Measurements from ENCODE around the gene PACC1.
"Not testable (repeated sequence)": the region's sequence is repeated elsewhere in the genome, so short reads cannot be mapped to it uniquely, and the experiment has no call there.

PACC1 gene

DNA sequence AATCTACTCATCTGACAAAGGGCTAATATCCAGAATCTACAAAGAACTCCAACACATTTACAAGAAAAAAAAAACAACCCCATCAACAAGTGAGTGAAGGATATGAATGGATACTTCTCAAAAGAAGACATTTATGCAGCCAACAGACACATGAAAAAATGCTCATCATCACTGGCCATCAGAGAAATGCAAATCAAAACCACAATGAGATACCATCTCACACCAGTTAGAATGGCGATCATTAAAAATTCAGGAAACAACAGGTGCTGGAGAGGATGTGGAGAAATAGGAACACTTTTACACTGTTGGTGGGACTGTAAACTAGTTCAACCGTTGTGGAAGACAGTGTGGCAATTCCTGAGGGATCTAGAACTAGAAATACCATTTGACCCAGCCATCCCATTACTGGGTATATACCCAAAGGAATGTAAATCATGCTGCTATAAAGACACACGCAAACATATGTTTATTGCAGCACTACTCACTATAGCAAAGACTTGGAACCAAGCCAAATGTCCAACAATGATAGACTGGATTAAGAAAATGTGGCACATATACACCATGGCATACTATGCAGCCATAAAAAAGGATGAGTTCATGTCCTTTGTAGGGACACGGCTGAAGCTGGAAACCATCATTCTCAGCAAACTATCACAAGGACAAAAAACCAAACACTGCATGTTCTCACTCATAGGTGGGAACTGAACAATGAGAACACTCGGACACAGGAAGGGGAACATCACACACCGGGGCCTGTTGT, 18.8 kb downstream of the PACC1 start:
- DNase-seq, result not testable (repeated sequence)

DNA sequence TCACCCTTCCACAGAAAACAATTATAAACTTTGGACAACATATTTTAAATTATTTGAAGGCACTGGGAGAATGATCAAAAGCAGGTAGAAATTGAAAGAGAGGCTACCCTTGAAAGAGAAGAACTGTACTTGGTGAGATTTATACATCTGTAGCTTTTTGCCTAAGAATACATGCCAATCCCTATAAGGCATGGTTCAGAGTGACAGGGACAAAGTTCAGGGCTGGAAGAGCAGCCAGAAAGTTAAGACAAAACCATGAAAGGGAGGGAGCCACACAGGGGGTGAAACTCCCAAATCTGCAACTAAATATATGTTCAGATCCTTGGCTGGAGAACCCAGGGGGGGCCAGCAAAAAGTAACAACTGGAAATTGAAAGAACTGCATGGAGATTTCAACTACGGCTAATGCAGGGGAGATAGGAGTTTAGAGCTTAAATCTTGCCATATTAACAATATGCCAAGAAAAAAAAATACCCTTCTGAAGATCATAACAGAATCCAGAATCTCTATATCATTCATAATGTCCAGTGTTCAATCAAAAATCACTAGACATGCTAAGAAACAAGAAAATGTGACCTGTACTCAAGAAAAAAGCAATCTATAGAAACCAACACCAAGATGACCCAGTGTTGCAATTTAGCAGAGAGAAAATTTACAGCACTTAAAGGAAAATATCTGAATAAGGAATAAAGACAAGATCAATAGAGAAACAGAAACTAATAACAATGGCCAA, 25.5 kb downstream of the PACC1 start:
- DNase-seq, result no peak

DNA sequence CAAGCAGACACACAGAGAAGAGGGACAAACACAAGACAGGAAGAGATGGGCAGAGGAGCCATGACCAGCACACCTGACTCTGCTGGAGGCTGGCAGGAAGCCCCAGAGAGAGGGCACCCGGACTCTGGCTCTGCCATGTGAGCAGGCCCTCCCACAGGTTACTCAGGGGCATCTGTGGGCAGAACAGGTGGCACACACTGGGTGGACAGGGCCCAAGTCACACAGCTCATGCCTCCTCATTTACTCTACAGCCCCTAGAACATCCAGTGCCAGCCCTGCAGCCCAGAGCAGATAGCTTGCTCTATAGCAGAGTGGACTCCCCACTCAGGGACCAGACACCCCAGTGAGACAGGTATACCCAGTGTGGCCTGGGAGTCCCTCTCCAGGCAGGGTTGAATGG, 28.7 kb downstream of the PACC1 start:
- DNase-seq, result no peak

DNA sequence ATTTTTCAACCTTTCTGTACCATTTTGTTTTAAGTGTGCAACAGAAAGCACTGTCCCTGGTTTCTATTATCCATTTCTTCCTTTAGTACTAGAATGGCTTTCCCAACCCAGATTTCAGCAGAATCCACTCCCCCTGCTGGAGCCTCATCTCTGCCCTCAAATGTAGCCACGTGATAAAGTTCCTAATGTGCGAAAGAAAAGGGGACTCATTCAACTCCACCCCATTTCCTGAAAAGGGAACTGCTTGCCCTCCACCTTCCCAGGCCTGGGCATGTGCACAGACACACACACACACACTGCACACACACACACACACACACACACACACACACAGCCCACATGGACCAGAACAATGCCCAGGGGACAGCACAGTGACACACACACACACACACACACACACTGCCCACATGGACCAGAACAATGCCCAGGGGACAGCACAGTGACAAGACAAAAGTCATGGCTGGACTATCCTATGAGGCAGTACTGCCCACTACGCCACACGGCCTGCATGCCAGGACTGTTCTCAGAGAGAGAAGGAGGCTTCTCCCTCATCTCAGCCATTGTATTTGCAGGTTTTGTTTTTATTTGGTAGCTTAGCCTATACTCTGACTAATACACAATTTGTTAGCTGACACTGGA, 33.2 kb downstream of the PACC1 start:
- no peak for DNase-seq

DNA sequence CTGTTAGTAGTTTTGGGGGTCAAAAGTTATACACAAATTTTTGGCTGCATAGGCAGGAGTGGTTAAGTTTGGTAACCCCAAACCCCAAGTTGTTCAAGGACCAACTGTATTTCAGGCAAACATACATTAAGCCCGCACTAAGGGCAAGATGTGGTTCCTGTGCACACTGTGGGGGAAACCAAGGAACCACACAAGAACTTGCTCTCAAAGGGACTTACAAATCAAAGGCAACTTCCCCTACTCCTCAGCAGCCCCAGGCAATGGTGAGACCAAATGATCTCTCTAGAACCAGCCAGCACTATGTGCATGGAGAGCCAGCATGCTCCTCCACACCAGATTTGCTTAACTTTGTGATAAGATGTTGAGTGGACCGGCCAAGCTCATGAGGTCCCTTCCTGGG, 35.3 kb downstream of the PACC1 start:
- no peak for DNase-seq

DNA sequence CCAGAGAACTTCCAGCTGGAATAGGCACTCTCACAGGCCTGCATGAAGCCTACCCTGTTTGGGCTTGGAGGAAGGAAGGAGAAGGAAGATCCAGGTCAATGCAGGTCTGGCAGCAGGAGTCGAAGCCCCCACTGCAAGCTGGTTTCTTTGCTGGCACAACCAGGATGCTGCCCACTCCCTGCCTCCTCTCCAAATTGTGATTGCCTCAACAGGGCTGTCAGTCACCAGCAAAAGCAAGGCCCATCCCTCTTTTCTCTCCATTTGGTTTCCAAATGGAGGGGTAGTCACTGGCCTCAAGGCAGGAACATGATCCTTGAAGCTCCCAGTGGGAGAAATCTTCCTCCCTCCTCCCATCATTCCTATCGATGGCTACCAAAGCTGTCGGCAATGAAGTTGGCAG, 37.0 kb downstream of the PACC1 start:
- DNase-seq, result no peak

DNA sequence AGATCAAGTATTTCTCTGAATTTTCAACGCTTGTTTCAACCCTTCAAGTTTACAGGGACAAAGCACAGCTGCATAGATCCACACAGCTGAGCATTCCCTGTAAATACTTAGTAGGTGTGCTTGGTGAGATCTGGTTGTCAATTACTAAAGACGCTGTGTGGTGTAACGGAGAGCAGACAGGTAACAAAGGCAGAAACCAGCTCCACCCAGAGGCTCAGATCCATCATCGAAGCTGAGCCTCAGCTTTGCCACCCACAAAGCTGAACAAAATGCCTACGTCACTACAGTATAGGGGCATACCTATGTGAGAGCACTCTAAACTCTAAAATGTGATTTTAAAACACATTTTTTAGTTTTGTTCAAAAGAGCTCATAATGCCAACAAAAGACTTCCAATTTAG, 38.7 kb downstream of the PACC1 start:
- no peak for DNase-seq

DNA sequence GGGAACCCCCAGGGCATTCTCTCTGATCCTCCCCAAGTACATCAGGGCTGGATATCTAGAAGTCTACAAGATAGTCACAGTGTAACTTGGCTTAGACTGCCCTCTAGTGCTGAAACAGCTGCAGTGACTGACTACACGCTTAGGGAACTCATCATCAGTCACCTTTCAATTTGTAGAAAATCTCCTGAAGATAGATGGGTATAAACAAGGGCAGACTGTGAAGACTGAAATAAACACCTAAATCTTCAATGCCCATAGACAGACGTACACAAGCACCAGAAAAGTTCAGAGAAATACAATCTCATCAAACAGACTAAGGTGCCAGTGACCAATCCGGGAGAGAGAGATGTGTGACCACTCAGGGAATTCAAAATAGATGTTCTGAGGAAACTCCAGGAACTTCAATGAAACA, 46.6 kb downstream of the PACC1 start:
- no peak for DNase-seq

DNA sequence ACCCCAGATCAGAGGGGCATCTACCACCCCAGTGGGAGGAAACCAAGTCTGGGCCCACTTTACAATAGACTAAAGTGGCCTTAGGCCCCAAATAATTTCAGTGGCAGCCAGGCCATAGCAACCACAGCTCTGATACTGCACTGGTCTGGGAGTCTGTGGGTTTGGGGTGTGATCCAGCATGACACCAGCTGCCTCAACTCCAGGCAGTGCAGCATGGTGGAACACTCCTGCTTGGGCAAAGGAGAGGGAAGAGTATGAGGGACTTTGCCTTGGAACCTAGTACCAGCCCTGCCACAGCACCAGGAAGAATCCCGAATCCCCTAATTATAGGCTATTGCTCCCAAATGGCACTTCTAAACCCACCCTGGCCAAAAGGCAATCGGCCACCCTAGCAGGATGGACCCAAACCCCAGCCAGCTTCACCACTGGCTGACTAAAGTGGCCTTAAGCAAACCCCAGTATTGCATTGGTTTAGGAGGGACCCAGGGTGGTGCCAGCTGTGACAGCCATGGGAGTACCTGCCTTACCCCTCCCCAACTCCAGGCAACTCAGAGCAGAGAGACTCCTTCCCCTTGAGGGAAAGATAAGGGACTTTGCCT, 47.1 kb downstream of the PACC1 start:
- no peak for DNase-seq

DNA sequence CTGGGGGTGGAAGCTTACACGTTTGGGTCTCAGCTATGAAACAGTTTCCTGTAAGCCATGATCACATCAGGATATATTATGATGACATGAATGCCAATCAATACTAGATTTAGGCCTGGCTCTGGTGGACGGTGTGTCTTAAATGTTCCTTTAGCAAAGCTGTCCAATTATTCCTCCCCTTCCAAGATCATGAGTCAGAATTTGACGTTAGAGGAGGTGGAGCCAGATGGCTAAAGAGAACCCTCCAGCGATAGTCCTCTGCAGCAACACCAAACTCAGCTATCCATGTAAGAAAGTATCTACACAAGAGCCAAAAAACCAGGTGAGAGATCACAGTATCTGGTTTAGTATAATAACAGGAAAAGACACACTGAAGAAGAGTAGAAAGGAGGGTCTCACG, 47.8 kb downstream of the PACC1 start:
- DNase-seq, result no peak

DNA sequence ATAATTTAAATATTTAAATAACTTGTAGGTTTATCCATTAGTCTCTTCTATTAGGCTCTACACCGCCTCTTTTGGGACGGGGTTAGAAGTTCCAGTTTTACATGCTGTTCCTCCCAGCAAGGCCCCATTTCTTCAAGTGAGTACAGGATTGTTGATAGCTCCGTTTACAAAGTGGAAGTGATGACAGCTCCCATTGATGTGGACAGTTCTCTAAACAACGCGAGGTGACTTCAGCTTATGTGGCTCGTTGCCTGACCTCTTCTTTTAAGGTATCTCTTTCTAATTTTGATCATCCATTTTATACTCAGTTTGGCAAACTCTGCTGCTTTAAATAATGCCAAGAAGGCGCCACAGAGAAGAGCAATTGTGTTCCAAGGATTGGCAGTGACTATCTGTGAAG, 49.7 kb downstream of the PACC1 start:
- DNase-seq, result no peak

DNA sequence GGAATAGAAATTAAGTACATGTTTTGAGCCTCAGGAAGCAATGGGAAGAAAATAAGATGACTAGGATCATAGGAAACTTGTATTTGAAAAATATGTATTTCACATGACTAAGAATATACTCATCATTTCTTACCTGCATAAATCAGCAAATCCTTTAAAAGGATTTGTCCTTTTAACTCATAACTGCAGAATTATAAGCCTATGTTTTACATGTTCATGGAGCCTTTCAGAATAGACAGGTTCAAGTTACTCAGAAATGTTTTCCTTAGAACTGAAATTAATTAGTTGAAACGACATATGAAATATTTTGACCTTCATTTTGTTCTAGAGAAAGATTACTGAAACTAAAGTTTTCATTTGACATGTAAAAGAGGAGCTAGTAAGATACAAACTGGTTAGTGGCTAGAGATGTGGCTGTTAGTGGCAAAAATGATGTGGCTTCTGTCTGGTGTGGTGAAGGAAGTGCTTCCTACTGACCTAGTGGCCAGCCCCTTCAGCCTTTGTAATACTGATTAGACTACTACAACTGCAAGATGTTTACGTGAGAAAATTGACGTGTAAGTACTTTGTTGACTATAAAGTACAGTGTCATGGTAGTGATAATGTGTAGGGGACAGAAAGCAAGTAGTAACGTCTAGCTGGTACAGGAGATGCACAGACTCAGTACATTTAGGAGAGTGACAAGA, 54.7 kb downstream of the PACC1 start:
- DNase-seq, result no peak

DNA sequence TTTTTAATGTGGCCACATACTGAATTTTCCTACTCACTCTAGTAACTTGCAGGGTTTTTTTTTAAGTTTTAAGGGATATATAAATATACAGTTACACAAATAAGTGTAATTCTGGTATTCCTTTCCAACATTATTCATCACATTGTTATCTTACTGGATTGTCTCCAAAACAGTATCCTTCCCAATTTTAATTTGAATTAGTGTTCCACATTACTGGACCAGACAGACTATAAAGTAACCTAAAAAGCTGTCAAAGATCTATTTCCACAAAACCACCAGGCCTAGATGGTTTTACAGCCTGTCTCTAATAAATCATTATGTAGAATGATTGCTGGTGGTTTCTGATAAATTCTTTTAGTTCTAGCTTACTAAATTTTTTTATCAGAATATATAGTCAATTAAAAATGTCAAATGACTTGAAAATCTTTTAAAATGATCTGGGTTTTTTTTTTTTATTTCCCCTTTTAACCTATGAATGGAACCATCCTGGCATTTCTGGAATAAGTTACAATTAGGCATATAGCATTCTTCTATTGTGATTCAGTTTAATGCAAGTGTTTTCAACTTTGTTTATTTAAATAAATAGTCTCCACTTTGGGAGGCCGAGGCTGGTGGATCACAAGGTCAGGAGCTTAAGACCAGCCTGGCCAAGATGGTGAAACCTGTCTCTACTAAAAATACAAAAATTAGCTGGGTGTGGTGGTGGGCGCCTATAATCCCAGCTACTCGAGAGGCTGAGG, 59.3 kb downstream of the PACC1 start:
- no peak for DNase-seq

DNA sequence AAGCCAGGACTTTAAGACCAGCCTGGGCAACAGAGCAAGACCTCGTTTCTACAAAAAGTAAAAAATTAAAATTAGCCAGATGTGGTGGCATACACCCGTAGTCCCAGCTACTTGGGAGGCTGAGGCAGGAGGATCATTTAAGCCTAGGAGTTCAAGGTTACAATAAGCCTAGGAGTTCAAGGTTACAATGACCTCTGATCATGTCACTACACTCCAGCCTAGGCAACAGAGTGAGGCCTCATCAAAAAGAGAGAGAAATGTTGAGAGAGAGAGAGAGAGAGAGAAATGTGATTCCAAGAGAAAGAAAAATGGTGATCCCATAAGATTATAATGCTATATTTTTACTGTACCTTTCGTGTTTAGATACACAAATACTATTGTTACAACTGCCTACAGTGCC, 60.2 kb downstream of the PACC1 start:
- no peak for DNase-seq

DNA sequence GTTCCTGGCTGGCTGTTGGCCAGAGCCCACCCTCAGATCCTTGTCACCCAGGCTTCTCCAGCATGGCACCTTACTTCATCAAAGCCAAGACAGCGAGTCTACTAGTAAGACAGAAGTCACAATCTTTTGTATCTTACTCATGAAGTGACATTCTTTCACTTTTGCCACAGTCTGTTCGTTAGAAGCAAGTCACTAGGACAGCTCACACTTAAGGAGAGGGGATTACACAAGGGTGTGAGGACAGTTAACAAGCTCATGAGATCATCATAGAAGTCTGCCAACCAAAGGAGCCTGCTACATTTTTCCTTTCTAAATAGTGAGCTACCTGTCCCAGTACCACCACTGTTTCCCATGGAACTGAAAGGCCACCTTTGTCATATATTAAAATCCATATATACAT, 61.5 kb downstream of the PACC1 start:
- DNase-seq, result no peak

DNA sequence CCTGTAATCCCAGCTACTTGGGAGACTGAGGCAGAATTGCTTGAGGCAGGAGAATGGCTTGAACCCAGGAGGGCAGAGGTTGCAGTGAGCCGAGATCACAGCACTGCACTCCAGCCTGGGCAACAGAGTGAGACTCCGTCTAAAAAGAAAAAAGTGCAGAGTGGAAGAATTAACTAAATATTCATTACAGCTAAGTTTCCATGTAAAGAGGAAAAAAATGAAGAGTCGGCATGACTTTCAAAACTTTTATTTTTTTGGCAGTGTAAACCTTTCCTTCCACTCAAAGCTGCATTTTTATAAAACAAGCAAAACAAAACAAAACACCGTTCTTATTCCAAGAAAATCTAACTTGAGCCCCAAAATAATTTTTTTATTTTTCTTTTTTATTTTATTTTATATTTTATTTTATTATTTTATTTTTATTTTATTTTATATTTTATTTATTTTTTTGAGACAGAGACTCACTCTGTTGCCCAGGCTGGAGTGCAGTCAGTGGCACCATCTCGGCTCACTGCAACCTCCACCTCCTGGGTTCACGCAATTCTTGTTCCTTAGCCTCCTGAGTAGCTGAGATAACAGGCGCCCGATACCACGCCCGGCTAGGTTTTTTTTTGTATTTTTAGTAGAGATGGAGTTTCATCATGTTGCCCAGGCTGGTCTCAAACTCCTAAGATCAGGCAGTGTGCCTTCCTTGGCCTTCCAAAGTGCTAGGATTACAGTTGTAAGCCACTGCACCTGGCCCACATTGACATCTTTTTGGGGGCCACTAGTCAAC, 62.9 kb downstream of the PACC1 start:
- no peak for DNase-seq

DNA sequence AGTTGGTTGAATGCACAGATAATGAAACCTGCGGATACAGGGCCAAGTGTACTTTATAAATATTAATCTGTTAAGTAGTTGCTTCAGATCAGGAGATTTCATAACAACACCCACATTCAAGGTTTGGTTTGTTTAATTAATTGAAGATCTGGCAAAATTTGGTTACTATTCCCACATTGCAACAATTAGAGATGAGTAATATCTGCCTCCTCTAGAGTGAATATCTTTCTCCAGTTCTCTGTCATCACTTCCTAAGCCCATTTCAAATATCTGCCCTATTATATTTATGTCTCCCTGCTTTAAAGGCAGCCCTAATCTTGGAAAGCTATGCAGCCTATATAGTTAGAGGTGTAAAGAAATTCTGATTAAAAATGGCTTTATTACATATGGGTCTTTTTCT, 68.1 kb downstream of the PACC1 start:
- no peak for DNase-seq

DNA sequence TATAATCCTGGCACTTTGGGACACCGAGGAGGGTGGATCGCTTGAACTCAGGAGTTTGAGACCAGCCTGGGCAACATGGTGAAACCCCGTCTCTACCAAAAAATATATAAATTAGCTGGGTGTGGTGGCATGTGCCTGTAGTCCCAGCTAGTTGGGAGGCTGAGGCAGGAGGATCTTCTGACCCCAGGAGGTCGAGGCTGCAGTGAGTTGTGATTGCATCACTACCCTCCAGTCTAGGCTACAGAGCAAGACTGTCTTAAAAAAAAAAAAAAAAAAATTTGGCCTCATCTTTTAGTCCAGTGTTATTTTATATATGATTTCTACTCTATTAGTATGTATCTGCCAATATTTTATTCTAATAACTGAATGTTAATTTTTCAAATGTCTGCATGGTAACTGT, 69.8 kb downstream of the PACC1 start:
- no peak for DNase-seq

DNA sequence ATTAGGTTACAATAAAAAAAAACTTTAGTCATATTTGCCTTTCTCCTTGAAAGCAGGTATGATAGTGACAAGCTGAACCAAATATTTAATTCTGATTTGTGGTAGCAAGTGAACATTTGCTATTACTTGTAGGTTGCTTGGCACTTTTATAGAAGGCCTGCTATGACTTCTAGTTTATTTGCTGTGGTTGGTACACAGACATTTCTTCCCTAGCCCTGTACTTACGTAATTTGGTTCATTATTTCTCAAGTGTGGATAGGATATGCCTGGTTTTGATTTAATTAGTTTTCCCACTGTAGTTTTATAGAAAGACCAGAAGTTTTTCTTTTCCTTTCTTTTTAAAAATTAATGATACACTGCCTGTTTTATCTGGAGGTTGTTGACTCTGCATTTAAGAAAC, 73.6 kb downstream of the PACC1 start:
- no peak for DNase-seq

DNA sequence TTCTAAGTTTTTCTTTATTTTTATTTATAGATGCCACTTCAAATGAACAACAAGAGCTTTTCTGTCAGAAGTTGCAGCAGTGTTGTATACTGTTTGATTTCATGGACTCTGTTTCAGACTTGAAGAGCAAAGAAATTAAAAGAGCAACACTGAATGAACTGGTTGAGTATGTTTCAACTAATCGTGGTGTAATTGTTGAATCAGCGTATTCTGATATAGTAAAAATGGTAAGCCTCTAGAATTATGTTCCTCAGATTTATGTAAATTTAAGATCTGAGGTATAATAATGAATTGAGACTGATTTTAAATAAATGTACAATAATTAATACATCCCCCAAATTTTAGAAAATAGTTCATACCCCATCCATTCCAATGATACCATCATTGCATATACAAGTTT, 85.6 kb downstream of the PACC1 start:
- DNase-seq, result no peak

DNA sequence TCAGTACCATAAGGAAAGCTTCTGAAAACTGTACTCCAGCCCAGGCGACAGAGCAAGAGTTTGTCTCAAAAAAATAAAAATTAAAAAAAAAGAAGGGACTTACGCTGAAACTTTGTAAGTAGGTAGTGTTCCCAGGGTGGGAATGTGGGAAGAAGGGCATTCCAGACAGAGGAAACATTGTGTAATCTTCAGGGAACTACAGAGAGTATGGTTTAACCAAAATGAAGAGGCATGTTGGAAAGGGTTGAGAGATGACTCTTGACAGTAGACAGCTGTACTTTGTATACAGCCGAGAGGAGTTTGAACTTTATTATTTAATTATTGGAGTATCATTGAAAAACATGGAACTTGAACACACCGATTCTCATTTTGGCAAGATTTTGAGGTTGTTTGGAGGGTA, 86.4 kb downstream of the PACC1 start:
- DNase-seq, result no peak

DNA sequence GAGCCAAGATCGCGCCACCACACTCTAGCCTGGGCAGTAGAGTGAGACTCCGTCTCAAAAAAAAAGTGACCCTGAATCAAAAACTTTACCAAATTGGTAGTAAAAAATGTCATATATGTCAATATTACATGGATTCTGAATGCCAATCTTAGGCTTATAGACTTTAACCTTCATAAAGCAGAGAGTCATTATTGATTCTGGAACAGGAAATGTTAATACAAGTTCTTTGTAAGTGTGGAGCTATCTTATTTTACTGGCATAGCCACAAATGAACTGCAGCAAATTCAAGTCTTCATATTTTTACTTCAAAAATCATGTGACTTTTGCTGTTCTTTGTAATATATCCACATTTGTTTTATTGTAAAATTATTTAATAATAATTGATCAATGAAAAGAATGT, 88.1 kb downstream of the PACC1 start:
- no peak for DNase-seq
